Activated T-helper 1 cell treated with anti-CD3 and anti-CD28 coated beads, Interleukin-12 subunit alpha, Interleukin-12 subunit beta, Interleukin-2, Interleukin-4 antibody, amounts not matched to agents 30 ng/mL and 10 ng/mL and 1 ng/mL, durations not matched to agents 14 hours and 24 hours and 36 hours (primary cell): ENCODE measurements around the gene GZMM. TPM values are rescaled to one million over a fixed set of nuclear protein-coding genes. Genes with fewer than 3 reads are reported as not detected.

Experiments
- DNase-seq: peaks from one replicate; pipeline ENCODE4 v3.0.0; 2021; ENCODE audit warnings: low spot score
- H3K27ac Mint-ChIP-seq: one replicate; pipeline ENCODE4 v1.8.0; 2021; ENCODE audit warnings: mild to moderate bottlenecking, mixed read lengths
- H3K27me3 Mint-ChIP-seq: one replicate; pipeline ENCODE4 v1.8.0; 2022; ENCODE audit warnings: mild to moderate bottlenecking, moderate library complexity, mixed read lengths; ENCODE audit not compliant: insufficient read depth
- H3K36me3 Mint-ChIP-seq: one replicate; pipeline ENCODE4 v1.8.0; 2021; ENCODE audit warnings: low read depth, mixed read lengths
- H3K4me1 Mint-ChIP-seq: one replicate; pipeline ENCODE4 v1.8.0; 2021; ENCODE audit warnings: low read depth, mixed read lengths
- H3K4me3 Mint-ChIP-seq: one replicate; pipeline ENCODE4 v1.8.0; 2021; ENCODE audit warnings: mild to moderate bottlenecking, moderate library complexity, mixed read lengths
- H3K9me3 Mint-ChIP-seq: one replicate; pipeline ENCODE4 v1.8.0; 2021; ENCODE audit warnings: mixed read lengths
- intact Hi-C: fragments of 100-400 bp; cut with micrococcal nuclease; formaldehyde crosslinking; loops from one replicate; pipeline ENCODE4 v1.15.1; 2024
- total RNA-seq: library from RNA; stranded (reverse); gene quantifications from 2 replicates; pipeline ENCODE4 v1.2.3, GENCODE V29; 2022

Gene GZMM
- total RNA-seq, 1 donor from 2014 or later, result 55.6 TPM

GRCh38 chr19:518598-519231 lies 25.1 kb upstream of the GZMM start:
- intact Hi-C loops, result no loop called here
- Mint-ChIP-seq H3K4me1 (peaks cover 11% of the 10 kb centered on the region), H3K36me3 (peaks cover 8% of the 10 kb centered on the region), H3K27me3 (no peaks in the 10 kb centered on the region), H3K27ac (no peak overlapping the region), H3K4me3 (no peak overlapping the region), H3K9me3 (no peaks in the 10 kb centered on the region)
- no peak for DNase-seq

DNA sequence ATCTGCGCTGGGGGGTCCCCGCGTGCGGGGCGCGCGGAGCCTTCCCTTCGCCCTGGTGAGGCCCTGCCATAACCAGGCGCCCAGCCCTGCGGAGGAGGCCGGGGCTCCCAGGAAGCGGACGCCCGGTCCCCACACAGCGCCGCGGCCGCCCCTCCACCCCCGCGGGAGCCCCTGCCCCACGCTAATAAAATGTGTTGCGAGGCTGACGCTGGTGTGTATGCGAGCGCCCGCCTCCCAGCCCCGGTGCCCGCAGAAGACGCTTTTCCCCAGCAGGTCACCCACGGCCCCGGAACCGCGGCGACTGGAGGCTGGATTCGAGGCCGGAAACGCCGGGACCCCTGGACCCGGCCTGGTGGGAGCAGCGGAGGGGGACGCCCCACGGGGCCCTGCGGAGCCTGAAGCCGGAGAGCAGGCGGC lies 24.4 kb upstream of the GZMM start:
- intact Hi-C loops, result no loop called here
- no peak for DNase-seq
- H3K9me3 Mint-ChIP-seq, result no peaks in the 10 kb centered on the region

DNA sequence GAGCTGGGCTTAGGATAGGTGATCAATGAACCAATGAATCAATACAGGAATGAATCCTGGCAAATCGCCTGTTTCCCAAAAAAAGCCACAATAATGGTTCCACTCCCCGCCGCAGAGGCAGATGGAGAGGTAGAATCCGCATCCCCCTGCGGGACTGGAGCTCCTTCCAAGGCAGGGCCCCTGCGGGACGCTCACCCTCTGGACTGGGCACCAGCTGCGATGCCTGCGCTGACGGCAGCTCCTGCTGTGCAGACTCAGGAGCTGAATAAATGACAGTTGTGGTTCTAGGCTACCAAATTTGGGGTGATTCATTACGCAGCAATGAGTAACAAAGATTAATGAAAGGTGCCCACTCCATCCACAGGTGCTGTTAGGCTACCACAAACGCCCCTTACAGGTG lies 21.1 kb upstream of the GZMM start:
- no peaks in the 10 kb centered on the region for H3K9me3 Mint-ChIP-seq
- intact Hi-C loops, result no loop called here
- no peaks in the 10 kb centered on the region for H3K27me3 Mint-ChIP-seq
- H3K4me1 Mint-ChIP-seq, result no peaks in the 10 kb centered on the region
- no peak overlapping the region for H3K4me3 Mint-ChIP-seq
- no peak for DNase-seq
- H3K36me3 Mint-ChIP-seq, result no peaks in the 10 kb centered on the region
- no peak overlapping the region for H3K27ac Mint-ChIP-seq

More for the DNA sequence above, 24.4 kb upstream of the GZMM start:
- H3K4me3 Mint-ChIP-seq, result no peak overlapping the region
- H3K36me3 Mint-ChIP-seq, result peaks cover 2% of the 10 kb centered on the region
- no peaks in the 10 kb centered on the region for H3K27me3 Mint-ChIP-seq
- H3K4me1 Mint-ChIP-seq, result peaks cover 5% of the 10 kb centered on the region
- H3K27ac Mint-ChIP-seq, result no peak overlapping the region

DNA sequence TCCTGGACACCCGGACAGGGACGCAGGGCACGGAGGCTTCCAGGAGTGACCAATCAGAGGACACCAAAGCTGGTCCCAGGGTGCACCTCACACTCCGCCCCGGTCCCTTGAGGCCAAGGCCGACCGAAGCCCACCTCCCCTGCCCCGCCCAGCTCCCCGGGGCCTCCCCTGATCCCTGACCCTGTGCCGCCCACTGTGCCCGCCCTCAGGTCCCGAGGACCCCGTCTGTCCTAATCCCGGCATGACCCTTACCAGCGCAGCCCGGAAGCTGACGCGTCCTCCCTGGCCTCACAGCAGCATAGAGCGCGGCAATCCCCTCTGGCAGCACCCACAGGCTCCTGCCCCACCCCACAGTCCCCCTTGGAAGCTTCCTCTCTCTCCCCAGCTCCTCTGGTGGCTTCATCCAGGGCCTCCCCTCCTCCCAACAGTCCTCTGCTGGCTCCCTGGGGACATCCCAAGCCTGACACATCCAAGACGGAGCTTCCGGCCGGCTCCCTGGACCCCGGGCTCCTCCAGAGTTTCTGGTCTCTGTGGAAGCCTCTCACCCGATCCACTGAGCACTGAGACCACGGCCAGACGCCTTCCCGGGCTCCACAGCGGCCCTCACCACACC lies 19.7 kb upstream of the GZMM start:
- Mint-ChIP-seq H3K4me3 (no peak overlapping the region), H3K27me3 (no peaks in the 10 kb centered on the region), H3K9me3 (no peaks in the 10 kb centered on the region), H3K36me3 (no peaks in the 10 kb centered on the region), H3K4me1 (no peaks in the 10 kb centered on the region), H3K27ac (no peak overlapping the region)
- no peak for DNase-seq
- intact Hi-C loops, result no loop called here

DNA sequence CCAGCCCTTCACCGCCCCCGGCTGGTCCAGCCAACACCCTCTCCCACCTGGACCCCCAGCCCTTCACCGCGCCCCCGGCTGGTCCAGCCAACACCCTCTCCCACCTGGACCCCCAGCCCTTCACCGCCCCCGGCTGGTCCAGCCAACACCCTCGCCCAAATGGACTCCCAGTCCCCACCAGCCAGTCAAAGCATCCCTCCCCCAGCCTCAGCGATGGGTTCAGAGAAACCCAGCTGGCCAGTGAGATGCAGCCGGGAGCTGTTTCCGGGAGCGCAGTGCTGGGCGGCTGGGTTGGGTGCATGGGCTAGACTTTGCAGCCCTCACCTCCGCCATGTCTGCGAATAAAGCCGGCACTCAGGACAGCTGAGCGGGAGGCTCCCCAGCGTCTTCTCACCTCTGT lies 18.8 kb upstream of the GZMM start:
- no peaks in the 10 kb centered on the region for H3K4me1 Mint-ChIP-seq
- H3K36me3 Mint-ChIP-seq, result no peaks in the 10 kb centered on the region
- H3K27ac Mint-ChIP-seq, result no peak overlapping the region
- H3K9me3 Mint-ChIP-seq, result no peaks in the 10 kb centered on the region
- DNase-seq, result no peak
- intact Hi-C loops, result no loop called here
- H3K4me3 Mint-ChIP-seq, result no peak overlapping the region
- H3K27me3 Mint-ChIP-seq, result no peaks in the 10 kb centered on the region

DNA sequence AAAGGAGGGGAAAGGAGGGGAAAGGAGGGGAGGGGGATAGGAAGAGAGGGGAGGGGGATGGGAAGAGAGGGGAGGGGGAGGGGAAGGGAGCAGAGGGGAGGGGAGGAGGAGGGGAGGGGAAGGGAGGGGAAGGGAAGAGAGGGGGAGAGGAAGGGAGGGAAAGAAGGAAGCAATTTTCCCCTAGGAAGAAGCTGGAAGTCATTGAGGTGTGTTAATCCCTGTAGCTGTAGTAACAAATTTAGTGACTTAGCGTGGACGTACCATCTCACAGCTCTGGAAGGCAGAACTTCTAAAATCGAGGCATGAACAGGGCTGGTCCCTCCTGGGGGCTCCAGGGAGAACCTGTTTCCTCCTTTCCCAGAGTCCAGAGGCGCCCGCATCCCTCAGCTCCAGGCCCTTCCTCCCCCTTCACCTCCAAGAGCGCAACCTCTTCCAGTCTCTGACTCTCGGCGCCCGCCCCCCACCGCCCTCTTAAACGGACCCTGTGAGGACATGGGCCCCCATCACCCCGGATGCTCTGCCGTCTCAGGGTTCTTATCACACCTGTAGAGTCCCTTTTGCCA lies 17.9 kb upstream of the GZMM start:
- no peaks in the 10 kb centered on the region for H3K27me3 Mint-ChIP-seq
- no peak overlapping the region for H3K4me3 Mint-ChIP-seq
- no peaks in the 10 kb centered on the region for H3K9me3 Mint-ChIP-seq
- no peaks in the 10 kb centered on the region for H3K4me1 Mint-ChIP-seq
- H3K36me3 Mint-ChIP-seq, result no peaks in the 10 kb centered on the region
- DNase-seq, result no peak
- intact Hi-C loops, result no loop called here
- no peak overlapping the region for H3K27ac Mint-ChIP-seq

DNA sequence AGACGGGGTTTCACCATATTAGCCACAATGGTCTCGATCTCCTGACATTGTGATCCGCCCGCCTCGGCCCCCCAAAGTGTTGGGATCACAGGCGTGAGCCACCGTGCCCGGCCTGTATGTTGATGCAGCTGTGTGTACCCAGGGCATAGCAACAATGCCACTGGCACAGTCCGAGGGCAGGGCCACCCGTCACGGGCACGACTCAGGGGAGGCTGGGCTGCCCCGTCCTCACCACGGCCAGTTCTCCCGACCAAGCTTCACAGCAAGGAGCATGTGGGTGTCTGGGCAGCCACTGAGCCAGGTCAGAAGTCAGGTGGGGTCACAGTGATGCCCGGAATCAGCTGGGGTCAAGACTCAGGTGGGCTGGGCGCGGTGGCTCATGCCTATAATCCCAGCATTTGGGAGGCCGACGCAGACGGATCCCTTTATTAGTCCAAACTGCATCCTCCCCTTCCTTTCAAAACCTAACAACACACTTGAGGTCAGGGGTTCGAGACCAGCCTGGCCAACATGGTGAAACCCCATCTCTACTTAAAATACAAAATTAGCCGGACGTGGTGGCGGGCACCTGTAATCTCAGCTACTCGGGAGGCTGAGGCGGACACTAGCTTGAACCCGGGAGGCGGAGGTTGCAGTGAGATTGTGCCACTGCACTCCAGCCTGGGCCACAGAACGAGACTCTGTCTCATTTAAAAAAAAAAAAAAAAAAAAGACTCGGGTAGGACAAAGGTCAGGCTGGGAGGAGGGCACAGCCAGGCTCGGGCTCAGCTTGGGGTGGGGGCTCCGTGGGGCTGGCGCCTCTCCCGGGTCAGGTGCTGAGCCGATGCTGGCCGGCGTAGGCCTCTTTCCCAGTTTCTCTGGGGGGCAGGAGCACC lies 13.5 kb upstream of the GZMM start:
- Mint-ChIP-seq H3K36me3 (no peaks in the 10 kb centered on the region), H3K4me3 (peak overlapping the region; percentile 83), H3K27ac (peak overlapping the region; percentile 81), H3K9me3 (no peaks in the 10 kb centered on the region), H3K27me3 (no peaks in the 10 kb centered on the region), H3K4me1 (peaks cover 9% of the 10 kb centered on the region)
- intact Hi-C loops, result loop anchor here (1.0 kb wide), 4 partner anchors 19 to 150 kb away; partner anchors contain the start of genes BSG and TPGS1
- no peak for DNase-seq

GRCh38 chr19:531009-531752 lies 12.7 kb upstream of the GZMM start:
- H3K36me3 Mint-ChIP-seq, result no peaks in the 10 kb centered on the region
- H3K9me3 Mint-ChIP-seq, result no peaks in the 10 kb centered on the region
- peak; percentile 91 for DNase-seq
- H3K27me3 Mint-ChIP-seq, result no peaks in the 10 kb centered on the region
- intact Hi-C loops, result loop anchor here (1.0 kb wide), 4 partner anchors 20 to 149 kb away; partner anchors contain the start of genes BSG and TPGS1
- H3K27ac Mint-ChIP-seq, result peak overlapping the region; percentile 81
- peak overlapping the region; percentile 83 for H3K4me3 Mint-ChIP-seq
- peaks cover 9% of the 10 kb centered on the region for H3K4me1 Mint-ChIP-seq

DNA sequence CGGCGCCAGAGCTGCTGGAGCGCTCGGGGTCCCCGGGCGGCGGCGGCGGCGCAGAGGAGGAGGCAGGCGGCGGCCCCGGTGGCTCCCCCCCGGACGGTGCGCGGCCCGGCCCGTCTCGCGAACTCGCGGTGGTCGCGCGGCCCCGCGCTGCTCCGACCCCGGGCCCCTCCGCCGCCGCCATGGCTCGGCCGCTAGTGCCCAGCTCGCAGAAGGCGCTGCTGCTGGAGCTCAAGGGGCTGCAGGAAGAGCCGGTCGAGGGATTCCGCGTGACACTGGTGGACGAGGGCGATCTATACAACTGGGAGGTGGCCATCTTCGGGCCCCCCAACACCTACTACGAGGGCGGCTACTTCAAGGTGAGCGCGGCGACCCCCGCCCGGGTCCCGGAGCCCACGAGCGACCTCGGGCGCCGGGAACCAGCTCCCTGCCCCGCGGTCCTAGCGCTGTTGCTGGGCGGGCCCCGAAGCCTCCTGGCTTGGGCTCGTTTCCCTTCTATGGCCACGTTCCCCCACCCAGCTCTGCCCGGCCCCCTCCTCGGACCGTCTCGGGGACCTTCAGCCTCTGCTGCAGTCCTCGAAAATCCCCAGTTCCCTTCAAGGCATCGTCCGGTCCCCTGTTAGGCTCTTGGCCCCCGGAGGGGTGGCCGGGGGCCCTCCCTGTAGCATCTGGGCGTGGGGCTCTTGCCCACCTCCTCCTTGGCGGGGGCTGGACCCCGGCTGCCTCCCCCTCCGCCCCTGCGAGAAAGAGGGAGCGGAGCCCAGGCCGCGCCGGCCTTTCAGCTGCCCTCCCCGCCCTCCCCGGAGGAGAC lies 11.9 kb upstream of the GZMM start, which contains the start of gene CDC34:
TSS of gene CDC34 (plus strand) at position 8 of the 808 bp plus-strand sequence. CDS start at position 180, 172 bp downstream.
- H3K27ac Mint-ChIP-seq, result peak within 1 kb of the TSS; percentile 81
- no peaks in the 10 kb centered on the region for H3K27me3 Mint-ChIP-seq
- intact Hi-C loops, result loop anchor here (1.0 kb wide), 4 partner anchors 21 to 148 kb away; partner anchors contain the start of genes BSG and TPGS1
- H3K9me3 Mint-ChIP-seq, result no peaks in the 10 kb centered on the region
- no peaks in the 10 kb centered on the region for H3K36me3 Mint-ChIP-seq
- DNase-seq, result no peak
- H3K4me1 Mint-ChIP-seq, result peaks cover 9% of the 10 kb centered on the region
- H3K4me3 Mint-ChIP-seq, result peak within 1 kb of the TSS; percentile 88

- intact Hi-C loops, result no loop called here
- no peaks in the 10 kb centered on the region for H3K9me3 Mint-ChIP-seq
- DNase-seq, result peak; percentile 26
- H3K4me1 Mint-ChIP-seq, result peaks cover 9% of the 10 kb centered on the region
- H3K4me3 Mint-ChIP-seq, result peak overlapping the region; percentile 88
- H3K27me3 Mint-ChIP-seq, result no peaks in the 10 kb centered on the region
- H3K27ac Mint-ChIP-seq, result peak overlapping the region; percentile 88
- H3K36me3 Mint-ChIP-seq, result no peaks in the 10 kb centered on the region
These were observed 11.1 kb upstream of the GZMM start for GRCh38 chr19:532561-533363.
